HEK293 (cell line): ENCODE data around the gene TEF.
"Not testable (repeated sequence)": the region's sequence is repeated elsewhere in the genome, so short reads cannot be mapped to it uniquely, and the experiment has no call there.

Source experiments
- KLF10 ChIP-seq: fragments of 450-650 bp; IDR thresholded peaks from 2 replicates; pipeline ENCODE4 v1.5.1; 2018; ENCODE audit warnings: missing biosample characterization, mild to moderate bottlenecking, missing genetic modification characterization
- ZNF157 ChIP-seq: fragments of 450-650 bp; formaldehyde crosslinking; IDR thresholded peaks from 2 replicates; pipeline ENCODE4 v1.5.1; 2016; ENCODE audit warnings: missing biosample characterization, missing genetic modification characterization
- ZNF184 ChIP-seq: fragments of 450-650 bp; IDR thresholded peaks from 2 replicates; pipeline ENCODE4 v1.5.1; 2018; ENCODE audit warnings: missing biosample characterization, mild to moderate bottlenecking, missing genetic modification characterization
- ZSCAN30 ChIP-seq: fragments of 450-650 bp; IDR thresholded peaks from 2 replicates; pipeline ENCODE4 v1.5.1; 2018; ENCODE audit warnings: missing biosample characterization, mild to moderate bottlenecking, missing genetic modification characterization, moderate library complexity
- ZXDB ChIP-seq: fragments of 450-650 bp; formaldehyde crosslinking; IDR thresholded peaks from 2 replicates; pipeline ENCODE4 v1.5.1; 2016; ENCODE audit warnings: missing biosample characterization, missing genetic modification characterization

- TF ChIP-seq KLF10, ZXDB, ZSCAN30, ZNF157 (tag by site-specific recombination): not testable (repeated sequence)
- TF ChIP-seq ZNF184 (tag by site-specific recombination), result peak; percentile 79
Measured at GRCh38 chr22:41433480-41433879, 51.7 kb downstream of the TEF start.
